ENCODE data around the gene SPC24.
"Not testable (repeated sequence)": the region's sequence is repeated elsewhere in the genome, so short reads cannot be mapped to it uniquely, and the experiment has no call there.

Gene SPC24

GRCh38 chr19:11127905-11128304 is 27.7 kb downstream of the SPC24 start:
- no peak for TF ChIP-seq CTCF (IDR thresholded peaks at IDR 0.05)
- H3K9ac ChIP-seq: no peak overlapping the region
- H3K27ac ChIP-seq: no peak overlapping the region
- H3K79me2 ChIP-seq: no peaks in the 10 kb centered on the region
- H2AFZ ChIP-seq: no peak overlapping the region
- H3K9me3 ChIP-seq (ENCODE audit: control insufficient read depth, low read length): no peaks in the 10 kb centered on the region
- no peaks in the 10 kb centered on the region for H3K27me3 ChIP-seq (ENCODE audit: control insufficient read depth, insufficient read depth, low read length)
- no peaks in the 10 kb centered on the region for H3K36me3 ChIP-seq (ENCODE audit: control insufficient read depth, insufficient read depth, low read length)
- peaks cover 2% of the 10 kb centered on the region for H3K4me1 ChIP-seq
- H3K4me3 ChIP-seq (ENCODE audit: low read depth, low read length): no peak overlapping the region
- H3K4me2 ChIP-seq (ENCODE audit: low read length): no peak overlapping the region

- no peak overlapping the region for H2AFZ ChIP-seq
- H3K4me3 ChIP-seq (ENCODE audit: low read depth, low read length): no peak overlapping the region
- no peaks in the 10 kb centered on the region for H3K27me3 ChIP-seq (ENCODE audit: control insufficient read depth, insufficient read depth, low read length)
- H3K4me1 ChIP-seq: peaks cover 2% of the 10 kb centered on the region
- H3K36me3 ChIP-seq (ENCODE audit: control insufficient read depth, insufficient read depth, low read length): no peaks in the 10 kb centered on the region
- H3K9me3 ChIP-seq (ENCODE audit: control insufficient read depth, low read length): no peaks in the 10 kb centered on the region
- peak; percentile 86 for TF ChIP-seq CTCF (IDR thresholded peaks at IDR 0.05)
- peak overlapping the region; percentile 23 for H3K4me2 ChIP-seq (ENCODE audit: low read length)
- no peak overlapping the region for H3K9ac ChIP-seq
- H3K79me2 ChIP-seq: no peaks in the 10 kb centered on the region
- no peak overlapping the region for H3K27ac ChIP-seq
Measured at GRCh38 chr19:11125994-11126685, 29.4 kb downstream of the SPC24 start.

- not testable (repeated sequence) for H3K27ac ChIP-seq; H3K4me3 ChIP-seq (ENCODE audit: low read depth, low read length); H3K79me2 ChIP-seq; H3K27me3 ChIP-seq (ENCODE audit: control insufficient read depth, insufficient read depth, low read length); H3K4me2 ChIP-seq (ENCODE audit: low read length); H3K36me3 ChIP-seq (ENCODE audit: control insufficient read depth, insufficient read depth, low read length); H3K4me1 ChIP-seq; H2AFZ ChIP-seq; H3K9me3 ChIP-seq (ENCODE audit: control insufficient read depth, low read length); H3K9ac ChIP-seq
Measured at GRCh38 chr19:11124157-11124556, 31.4 kb downstream of the SPC24 start.

GRCh38 chr19:11123114-11123513 is 32.5 kb downstream of the SPC24 start:
- no peaks in the 10 kb centered on the region for H3K27me3 ChIP-seq (ENCODE audit: control insufficient read depth, insufficient read depth, low read length)
- no peak overlapping the region for H3K4me3 ChIP-seq (ENCODE audit: low read depth, low read length)
- peaks cover 2% of the 10 kb centered on the region for H3K4me1 ChIP-seq
- H3K9me3 ChIP-seq (ENCODE audit: control insufficient read depth, low read length): no peaks in the 10 kb centered on the region
- H3K27ac ChIP-seq: no peak overlapping the region
- H3K36me3 ChIP-seq (ENCODE audit: control insufficient read depth, insufficient read depth, low read length): no peaks in the 10 kb centered on the region
- no peak for TF ChIP-seq CTCF (IDR thresholded peaks at IDR 0.05)
- H3K79me2 ChIP-seq: no peaks in the 10 kb centered on the region
- H2AFZ ChIP-seq: no peak overlapping the region
- H3K9ac ChIP-seq: no peak overlapping the region
- H3K4me2 ChIP-seq (ENCODE audit: low read length): no peak overlapping the region

GRCh38 chr19:11121963-11122362 is 33.6 kb downstream of the SPC24 start:
- not testable (repeated sequence) for H2AFZ ChIP-seq; H3K4me3 ChIP-seq (ENCODE audit: low read depth, low read length); H3K36me3 ChIP-seq (ENCODE audit: control insufficient read depth, insufficient read depth, low read length); H3K79me2 ChIP-seq; H3K9ac ChIP-seq; H3K9me3 ChIP-seq (ENCODE audit: control insufficient read depth, low read length); H3K27me3 ChIP-seq (ENCODE audit: control insufficient read depth, insufficient read depth, low read length); H3K4me1 ChIP-seq; H3K4me2 ChIP-seq (ENCODE audit: low read length); H3K27ac ChIP-seq

- no peaks in the 10 kb centered on the region for H3K27me3 ChIP-seq (ENCODE audit: control insufficient read depth, insufficient read depth, low read length)
- no peak for TF ChIP-seq CTCF (IDR thresholded peaks at IDR 0.05)
- H3K9ac ChIP-seq: no peak overlapping the region
- H3K4me1 ChIP-seq: peaks cover under 1% of the 10 kb centered on the region
- H3K4me2 ChIP-seq (ENCODE audit: low read length): no peak overlapping the region
- no peaks in the 10 kb centered on the region for H3K79me2 ChIP-seq
- H3K4me3 ChIP-seq (ENCODE audit: low read depth, low read length): no peak overlapping the region
- H2AFZ ChIP-seq: no peak overlapping the region
- no peak overlapping the region for H3K27ac ChIP-seq
- H3K9me3 ChIP-seq (ENCODE audit: control insufficient read depth, low read length): no peaks in the 10 kb centered on the region
- H3K36me3 ChIP-seq (ENCODE audit: control insufficient read depth, insufficient read depth, low read length): no peaks in the 10 kb centered on the region
Measured at GRCh38 chr19:11116507-11116906, 39.1 kb downstream of the SPC24 start.

Measured in parathyroid adenoma (tissue), 2 donors.